ENCODE data around the gene NSMCE1. TPM values are rescaled to one million over a fixed set of nuclear protein-coding genes. Genes with fewer than 3 reads are reported as not detected.
A peak's percentile ranks its signal among the peaks of the same experiment; 100 is the strongest.

NSMCE1 gene
- total RNA-seq, 1 donor from 2014 or later, result 33.5 TPM

- DNase-seq (ENCODE audit: low read depth in 2 of 2), result no peak
Observed at GRCh38 chr16:27195941-27196595, 72.5 kb downstream of the NSMCE1 start.

DNA sequence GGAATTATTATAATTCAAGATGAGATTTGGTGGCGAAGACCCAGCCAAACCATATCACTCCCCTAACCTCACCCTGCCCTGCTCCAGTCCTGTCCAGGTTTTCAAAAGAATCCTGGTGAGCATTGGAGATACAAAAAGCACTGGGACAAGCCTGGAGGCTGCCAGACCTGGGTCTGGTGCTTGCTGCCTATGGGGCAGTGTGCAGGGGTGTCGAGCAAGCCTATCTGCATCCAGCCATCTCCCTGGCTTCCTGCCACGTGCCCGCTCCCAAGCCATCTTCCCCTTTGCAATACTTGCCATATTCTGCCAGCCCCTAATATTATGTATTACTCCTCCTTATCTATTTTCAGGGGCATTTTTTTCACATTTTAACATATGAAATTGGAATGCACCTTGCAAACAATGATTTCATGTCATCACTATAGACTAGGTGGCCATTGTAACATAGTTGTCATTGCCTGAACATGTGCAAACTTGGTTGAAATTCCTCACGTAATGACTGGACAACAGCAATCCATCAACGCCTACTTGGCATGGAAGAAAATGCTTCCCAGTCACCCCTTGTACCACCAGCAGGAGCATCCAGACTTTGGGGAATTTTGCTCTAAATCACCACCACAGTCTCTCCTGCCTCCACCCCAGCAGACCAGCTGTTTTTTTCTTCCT, 73.4 kb downstream of the NSMCE1 start:
- no peak for DNase-seq (ENCODE audit: low read depth in 2 of 2)

DNA sequence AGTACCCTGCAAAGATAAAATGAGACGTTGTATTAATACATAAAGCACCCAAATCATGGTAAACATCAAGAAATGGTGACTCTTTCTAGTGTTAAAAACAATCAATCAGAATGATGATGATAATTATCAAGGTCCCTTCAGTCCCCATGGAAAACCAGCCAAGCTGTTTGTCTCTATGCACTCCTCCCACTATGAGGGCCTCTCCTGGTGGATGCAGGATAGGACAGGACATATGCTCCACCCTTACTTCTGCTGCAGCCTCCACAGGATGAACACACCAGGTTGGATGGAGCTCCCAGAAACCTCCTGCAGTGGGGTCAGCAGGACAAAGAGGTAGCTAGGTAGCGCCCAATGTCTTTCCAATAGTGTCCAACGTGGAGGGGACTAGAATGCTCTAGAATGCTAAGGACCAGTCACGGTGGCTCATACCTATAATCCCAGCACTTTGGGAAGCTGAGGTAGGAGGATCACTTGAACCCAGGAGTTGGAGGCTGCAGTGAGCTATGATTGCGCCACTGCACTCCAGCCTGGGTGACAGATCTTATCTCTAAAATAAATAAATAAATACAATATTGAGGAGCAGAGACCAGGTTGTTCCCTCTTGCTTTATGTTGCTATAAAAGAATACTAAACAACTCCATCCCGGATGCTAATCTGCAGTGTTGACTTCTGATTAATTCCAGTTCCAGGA, 75.1 kb downstream of the NSMCE1 start:
- DNase-seq (ENCODE audit: low read depth in 2 of 2), result no peak

DNA sequence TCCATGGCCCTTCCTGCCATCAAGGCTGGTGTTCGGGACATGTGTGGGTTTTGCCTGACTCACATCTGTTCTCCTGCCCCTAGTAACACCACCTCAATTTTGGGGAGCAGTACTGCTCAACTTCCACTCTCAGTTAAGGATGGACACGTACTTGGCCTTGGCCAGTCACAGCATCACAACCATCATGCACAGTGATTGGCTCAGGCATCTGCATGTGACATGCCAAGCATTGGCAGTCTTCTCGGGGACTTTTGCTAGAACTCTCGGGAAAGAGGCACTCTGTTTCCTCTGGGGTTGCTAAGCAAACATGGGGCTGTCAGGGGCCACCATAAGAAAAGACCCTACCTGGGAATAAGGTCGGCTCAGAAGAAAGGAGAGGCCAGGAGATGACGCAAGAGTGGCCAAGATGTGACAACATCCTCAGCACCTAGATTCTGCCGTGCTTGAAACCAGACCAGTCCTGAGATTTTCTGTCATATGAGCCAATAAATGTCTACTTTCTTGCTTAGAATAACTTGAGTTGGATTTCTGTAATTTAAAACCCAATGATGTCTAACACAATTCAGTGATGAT, 77.1 kb downstream of the NSMCE1 start:
- DNase-seq (ENCODE audit: low read depth in 2 of 2), result no peak

GRCh38 chr16:27190316-27190871, 78.2 kb downstream of the NSMCE1 start:
- DNase-seq (ENCODE audit: low read depth in 2 of 2), result no peak

DNA sequence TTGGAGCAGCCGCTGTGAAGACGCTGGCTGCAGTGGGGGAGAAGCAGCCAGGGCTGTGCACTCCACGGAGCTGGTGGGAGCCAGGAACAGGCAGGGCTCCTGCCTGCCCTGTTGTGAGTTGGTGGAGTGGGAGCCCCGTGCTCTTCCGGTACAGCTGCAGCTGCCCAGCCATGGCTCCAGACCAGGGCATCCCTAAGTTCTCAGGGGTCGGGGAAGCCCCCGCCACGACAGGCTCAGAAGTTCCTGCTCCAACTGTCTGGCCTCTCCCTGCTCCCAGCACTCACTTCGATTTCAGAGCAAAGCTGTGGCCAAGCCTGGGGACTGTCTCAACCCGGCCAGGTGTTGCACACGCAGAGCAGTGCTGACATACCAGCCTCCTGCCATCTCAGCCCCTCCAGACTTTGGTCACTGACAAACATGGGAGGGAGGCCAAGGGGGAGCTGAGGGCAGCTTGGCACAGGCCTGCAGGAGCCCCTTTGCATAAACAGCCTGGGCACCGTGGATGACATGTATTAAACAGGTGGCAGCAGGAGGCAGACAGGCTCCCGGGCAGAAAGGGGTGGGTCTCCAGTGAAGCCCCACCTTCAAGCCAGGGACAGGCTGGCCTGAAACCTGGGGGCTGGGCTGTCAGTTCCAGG, 79.1 kb downstream of the NSMCE1 start:
- no peak for DNase-seq (ENCODE audit: low read depth in 2 of 2)

DNA sequence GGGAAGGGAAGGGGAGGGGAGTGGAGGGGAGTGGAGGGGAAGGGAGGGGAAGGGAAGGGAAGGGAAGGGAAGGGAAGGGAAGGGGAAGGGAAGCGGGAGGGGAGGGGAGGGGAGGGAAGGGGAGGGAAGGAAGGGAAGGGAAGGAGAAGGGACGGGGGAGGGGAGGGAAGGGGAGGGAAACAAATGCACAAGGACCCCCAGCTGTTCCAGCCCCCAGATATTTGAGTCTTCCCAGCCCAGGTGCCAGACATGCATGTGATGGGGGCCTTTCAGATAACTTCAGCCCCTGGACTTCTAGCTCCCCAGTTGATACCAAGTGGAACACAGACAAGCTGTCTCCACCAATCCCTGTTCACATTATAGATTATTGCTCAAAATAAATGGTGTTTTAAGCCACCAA, 79.9 kb downstream of the NSMCE1 start:
- DNase-seq (ENCODE audit: low read depth in 2 of 2), result no peak

DNA sequence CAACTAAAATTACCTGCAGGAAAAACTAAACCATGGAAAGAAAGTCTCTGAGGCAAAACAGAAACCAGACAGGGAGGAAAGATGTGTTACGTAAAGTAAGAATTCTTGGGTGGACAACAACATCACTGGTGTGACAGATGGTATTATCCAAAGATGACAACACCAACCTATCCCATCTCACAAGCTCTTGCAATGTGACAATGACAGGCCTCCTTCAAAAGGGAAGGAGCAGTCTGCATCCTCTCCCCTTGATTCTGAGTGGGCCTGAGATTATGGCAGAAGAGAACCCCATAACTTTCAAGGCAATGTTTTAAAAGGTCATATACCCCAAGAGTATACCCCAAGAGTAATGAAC, 82.8 kb downstream of the NSMCE1 start:
- no peak for DNase-seq (ENCODE audit: low read depth in 2 of 2)

DNA sequence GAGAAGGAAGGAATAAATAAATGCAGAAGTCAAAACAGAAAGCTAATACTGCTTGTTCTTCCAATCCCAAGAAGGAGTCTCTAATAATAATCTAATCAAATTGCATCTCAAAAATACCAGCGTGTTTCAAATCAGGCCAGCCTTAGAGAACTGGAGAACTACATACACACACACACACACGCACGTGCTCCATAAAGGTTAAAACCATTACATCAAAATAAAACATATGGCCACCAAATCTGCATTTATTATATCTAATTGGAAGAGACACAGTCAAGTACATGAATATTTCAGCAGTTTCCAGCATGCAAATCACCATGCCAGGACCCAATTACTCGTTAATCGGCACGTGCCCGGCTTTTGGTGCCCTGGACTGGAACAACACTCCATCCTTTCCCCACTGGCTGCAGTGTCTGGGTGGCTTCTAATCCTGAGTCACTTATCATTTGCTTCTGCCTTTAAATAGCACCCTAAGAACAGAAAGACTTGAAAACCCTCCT, 85.6 kb downstream of the NSMCE1 start:
- DNase-seq (ENCODE audit: low read depth in 2 of 2), result no peak

GRCh38 chr16:27181019-27181790, 87.4 kb downstream of the NSMCE1 start:
- DNase-seq (ENCODE audit: low read depth in 2 of 2), result no peak

GRCh38 chr16:27179500-27180072, 89.0 kb downstream of the NSMCE1 start:
- DNase-seq (ENCODE audit: low read depth in 2 of 2), result peak; percentile 52 to 75

DNA sequence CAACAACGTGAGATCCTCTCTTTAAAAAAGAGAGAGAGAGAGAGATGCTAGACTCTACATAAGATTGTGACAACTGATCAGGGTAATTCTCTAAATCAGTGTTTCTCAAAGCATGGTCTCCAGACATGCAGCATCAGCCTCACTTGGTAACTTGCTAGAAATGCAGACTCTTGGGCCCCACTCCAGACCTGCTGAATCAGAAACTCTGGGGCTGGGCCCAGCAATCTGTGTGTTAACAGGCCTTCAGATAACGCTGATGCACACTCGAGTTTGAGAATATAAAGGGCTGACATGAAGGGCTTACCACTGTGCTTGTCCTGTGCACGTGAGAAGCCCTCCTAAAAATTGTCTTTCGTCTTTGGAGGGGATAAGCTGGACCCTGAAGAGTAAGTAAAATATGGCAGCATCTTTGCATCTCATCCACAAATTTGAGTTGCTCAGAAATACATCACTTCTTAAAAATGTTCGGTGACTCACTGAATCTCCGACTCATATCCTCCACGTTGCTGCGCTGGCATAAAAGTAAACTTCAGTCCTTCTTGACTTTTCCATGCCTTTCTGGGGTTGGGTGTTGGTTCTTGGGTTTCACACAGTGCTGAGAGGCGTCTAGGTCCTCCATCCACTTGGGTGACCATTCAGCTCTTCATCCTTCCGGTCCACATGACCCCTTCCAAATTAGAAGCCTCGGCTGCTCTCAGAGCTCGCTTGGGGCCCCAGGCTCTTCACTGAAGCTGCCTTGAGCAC, 91.4 kb downstream of the NSMCE1 start:
- DNase-seq (ENCODE audit: low read depth in 2 of 2), result peak in 1 of 2 donors; percentile 37

DNA sequence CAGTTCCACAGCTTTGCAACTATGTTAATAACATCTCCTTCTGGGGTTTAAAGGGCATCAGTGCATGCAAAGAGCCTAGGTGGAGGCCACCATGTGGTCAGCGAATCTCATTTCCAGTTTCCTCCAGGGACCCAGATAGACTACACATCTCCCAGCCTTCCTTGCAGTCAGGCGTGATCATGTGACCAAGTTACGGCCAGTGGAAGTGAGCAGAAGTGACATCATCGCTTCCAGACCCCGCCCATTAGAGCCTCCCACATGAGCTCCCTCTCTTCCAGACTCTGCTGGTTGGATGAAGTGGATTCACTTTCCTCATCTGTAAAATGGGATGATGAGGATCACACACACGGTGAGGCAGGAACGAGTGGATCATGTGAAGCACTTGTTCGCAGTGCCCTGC, 92.7 kb downstream of the NSMCE1 start:
- no peak for DNase-seq (ENCODE audit: low read depth in 2 of 2)

Other genes with a start within 250 kb of the NSMCE1 start
- gene C16orf82, start 201.8 kb downstream of the NSMCE1 start, total RNA-seq, result not detected in 2 replicates
- gene KDM8, start 65.2 kb downstream of the NSMCE1 start, total RNA-seq, result 1.8 and 3.4 TPM in 2 replicates
- 13.5 and 14.5 TPM in 2 replicates for gene IL4R, start 45.2 kb upstream of the NSMCE1 start, total RNA-seq
- under 0.01 and 0.13 TPM in 2 replicates for gene IL21R, start 133.4 kb upstream of the NSMCE1 start, total RNA-seq

All from dermis microvascular lymphatic vessel endothelial cell (primary cell).